ENCODE measurements around the gene CGB3.

The CGB3 gene

DNA sequence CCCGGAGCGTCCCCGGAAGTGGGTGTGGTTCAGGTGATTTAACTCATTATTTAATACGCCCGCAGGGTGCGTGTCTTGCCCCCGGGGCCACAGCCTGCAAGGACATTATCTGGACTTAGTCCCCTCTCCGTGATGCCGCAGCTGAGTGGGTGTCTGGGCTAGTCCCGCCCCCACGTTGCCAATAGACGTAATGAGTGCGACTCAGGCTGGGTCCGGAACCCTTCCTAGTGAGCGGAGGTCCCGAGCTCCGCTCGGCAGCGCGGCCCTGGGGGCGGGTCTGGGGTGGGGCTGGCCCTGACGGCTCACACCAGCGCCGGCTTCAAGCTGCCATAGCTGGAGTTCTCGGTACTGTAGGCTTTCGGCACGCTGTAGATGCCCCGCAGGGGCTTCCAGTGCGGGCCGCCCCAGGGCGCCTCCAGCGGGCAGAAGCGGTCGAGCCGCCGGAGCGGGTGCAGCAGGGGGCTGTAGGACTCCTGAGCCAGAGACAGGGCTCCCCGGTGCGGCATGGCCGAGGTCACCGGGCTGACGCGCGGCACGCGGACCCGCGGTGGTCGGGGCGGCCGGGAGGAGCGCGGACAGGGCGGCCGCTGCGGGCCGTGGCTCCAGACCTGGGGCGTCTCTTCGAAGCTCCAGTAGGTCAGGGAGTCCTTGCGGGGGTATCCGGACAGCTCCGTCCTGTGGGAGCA, 6.3 kb downstream of the CGB3 start (continued):
- TF ChIP-seq, protein P1, sequence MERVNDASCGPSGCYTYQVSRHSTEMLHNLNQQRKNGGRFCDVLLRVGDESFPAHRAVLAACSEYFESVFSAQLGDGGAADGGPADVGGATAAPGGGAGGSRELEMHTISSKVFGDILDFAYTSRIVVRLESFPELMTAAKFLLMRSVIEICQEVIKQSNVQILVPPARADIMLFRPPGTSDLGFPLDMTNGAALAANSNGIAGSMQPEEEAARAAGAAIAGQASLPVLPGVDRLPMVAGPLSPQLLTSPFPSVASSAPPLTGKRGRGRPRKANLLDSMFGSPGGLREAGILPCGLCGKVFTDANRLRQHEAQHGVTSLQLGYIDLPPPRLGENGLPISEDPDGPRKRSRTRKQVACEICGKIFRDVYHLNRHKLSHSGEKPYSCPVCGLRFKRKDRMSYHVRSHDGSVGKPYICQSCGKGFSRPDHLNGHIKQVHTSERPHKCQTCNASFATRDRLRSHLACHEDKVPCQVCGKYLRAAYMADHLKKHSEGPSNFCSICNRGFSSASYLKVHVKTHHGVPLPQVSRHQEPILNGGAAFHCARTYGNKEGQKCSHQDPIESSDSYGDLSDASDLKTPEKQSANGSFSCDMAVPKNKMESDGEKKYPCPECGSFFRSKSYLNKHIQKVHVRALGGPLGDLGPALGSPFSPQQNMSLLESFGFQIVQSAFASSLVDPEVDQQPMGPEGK (tag by site-specific recombination; IDR thresholded peaks at IDR 0.05), result peak; percentile 76
- TF ChIP-seq ZBTB48 (tag by site-specific recombination; IDR thresholded peaks at IDR 0.05) (no peak), ZNF169 (tag by site-specific recombination; IDR thresholded peaks at IDR 0.05) (no peak), GLI2 (tag by site-specific recombination; IDR thresholded peaks at IDR 0.05; ENCODE audit: borderline replicate concordance, low read depth) (no peak), ZNF670 (tag by site-specific recombination; IDR thresholded peaks at IDR 0.05; ENCODE audit: low read depth) (no peak), ZNF239 (tag by site-specific recombination; IDR thresholded peaks at IDR 0.05) (no peak), ZNF623 (tag by site-specific recombination; IDR thresholded peaks at IDR 0.05) (no peak), ZNF266 (tag by site-specific recombination; IDR thresholded peaks at IDR 0.05; ENCODE audit: low read depth) (no peak), MYNN (tag by site-specific recombination; IDR thresholded peaks at IDR 0.05; ENCODE audit: borderline replicate concordance) (no peak), ZNF175 (tag by site-specific recombination; IDR thresholded peaks at IDR 0.05) (no peak), EGR2 (tag by site-specific recombination; IDR thresholded peaks at IDR 0.05; ENCODE audit: low read depth) (peak; percentile 80), MZF1 (tag by site-specific recombination; IDR thresholded peaks at IDR 0.05; ENCODE audit: borderline replicate concordance) (no peak), ZNF133 (tag by site-specific recombination; IDR thresholded peaks at IDR 0.05) (no peak), ZNF416 (tag by site-specific recombination; IDR thresholded peaks at IDR 0.05) (no peak)
- TF ChIP-seq, protein P2, sequence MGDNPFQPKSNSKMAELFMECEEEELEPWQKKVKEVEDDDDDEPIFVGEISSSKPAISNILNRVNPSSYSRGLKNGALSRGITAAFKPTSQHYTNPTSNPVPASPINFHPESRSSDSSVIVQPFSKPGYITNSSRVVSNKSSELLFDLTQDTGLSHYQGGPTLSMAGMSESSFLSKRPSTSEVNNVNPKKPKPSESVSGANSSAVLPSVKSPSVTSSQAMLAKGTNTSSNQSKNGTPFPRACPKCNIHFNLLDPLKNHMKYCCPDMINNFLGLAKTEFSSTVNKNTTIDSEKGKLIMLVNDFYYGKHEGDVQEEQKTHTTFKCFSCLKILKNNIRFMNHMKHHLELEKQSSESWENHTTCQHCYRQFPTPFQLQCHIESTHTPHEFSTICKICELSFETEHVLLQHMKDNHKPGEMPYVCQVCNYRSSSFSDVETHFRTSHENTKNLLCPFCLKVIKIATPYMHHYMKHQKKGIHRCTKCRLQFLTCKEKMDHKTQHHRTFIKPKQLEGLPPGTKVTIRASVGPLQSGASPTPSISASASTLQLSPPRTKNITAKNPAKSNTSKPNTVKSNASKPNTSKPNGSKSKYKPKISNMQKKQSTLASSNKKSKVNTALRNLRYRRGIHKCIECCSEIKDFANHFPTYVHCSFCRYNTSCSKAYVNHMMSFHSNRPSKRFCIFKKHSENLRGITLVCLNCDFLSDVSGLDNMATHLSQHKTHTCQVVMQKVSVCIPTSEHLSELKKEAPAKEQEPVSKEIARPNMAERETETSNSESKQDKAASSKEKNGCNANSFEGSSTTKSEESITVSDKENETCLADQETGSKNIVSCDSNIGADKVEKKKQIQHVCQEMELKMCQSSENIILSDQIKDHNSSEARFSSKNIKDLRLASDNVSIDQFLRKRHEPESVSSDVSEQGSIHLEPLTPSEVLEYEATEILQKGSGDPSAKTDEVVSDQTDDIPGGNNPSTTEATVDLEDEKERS (tag by site-specific recombination; IDR thresholded peaks at IDR 0.05), result no peak
- TF ChIP-seq, protein P3, sequence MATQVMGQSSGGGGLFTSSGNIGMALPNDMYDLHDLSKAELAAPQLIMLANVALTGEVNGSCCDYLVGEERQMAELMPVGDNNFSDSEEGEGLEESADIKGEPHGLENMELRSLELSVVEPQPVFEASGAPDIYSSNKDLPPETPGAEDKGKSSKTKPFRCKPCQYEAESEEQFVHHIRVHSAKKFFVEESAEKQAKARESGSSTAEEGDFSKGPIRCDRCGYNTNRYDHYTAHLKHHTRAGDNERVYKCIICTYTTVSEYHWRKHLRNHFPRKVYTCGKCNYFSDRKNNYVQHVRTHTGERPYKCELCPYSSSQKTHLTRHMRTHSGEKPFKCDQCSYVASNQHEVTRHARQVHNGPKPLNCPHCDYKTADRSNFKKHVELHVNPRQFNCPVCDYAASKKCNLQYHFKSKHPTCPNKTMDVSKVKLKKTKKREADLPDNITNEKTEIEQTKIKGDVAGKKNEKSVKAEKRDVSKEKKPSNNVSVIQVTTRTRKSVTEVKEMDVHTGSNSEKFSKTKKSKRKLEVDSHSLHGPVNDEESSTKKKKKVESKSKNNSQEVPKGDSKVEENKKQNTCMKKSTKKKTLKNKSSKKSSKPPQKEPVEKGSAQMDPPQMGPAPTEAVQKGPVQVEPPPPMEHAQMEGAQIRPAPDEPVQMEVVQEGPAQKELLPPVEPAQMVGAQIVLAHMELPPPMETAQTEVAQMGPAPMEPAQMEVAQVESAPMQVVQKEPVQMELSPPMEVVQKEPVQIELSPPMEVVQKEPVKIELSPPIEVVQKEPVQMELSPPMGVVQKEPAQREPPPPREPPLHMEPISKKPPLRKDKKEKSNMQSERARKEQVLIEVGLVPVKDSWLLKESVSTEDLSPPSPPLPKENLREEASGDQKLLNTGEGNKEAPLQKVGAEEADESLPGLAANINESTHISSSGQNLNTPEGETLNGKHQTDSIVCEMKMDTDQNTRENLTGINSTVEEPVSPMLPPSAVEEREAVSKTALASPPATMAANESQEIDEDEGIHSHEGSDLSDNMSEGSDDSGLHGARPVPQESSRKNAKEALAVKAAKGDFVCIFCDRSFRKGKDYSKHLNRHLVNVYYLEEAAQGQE (tag by site-specific recombination; IDR thresholded peaks at IDR 0.05), result no peak
- TF ChIP-seq, protein P4, sequence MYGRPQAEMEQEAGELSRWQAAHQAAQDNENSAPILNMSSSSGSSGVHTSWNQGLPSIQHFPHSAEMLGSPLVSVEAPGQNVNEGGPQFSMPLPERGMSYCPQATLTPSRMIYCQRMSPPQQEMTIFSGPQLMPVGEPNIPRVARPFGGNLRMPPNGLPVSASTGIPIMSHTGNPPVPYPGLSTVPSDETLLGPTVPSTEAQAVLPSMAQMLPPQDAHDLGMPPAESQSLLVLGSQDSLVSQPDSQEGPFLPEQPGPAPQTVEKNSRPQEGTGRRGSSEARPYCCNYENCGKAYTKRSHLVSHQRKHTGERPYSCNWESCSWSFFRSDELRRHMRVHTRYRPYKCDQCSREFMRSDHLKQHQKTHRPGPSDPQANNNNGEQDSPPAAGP (tag by site-specific recombination; IDR thresholded peaks at IDR 0.05), result no peak
- TF ChIP-seq, protein P5, sequence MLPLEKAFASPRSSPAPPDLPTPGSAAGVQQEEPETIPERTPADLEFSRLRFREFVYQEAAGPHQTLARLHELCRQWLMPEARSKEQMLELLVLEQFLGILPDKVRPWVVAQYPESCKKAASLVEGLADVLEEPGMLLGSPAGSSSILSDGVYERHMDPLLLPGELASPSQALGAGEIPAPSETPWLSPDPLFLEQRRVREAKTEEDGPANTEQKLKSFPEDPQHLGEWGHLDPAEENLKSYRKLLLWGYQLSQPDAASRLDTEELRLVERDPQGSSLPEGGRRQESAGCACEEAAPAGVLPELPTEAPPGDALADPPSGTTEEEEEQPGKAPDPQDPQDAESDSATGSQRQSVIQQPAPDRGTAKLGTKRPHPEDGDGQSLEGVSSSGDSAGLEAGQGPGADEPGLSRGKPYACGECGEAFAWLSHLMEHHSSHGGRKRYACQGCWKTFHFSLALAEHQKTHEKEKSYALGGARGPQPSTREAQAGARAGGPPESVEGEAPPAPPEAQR (tag by site-specific recombination; IDR thresholded peaks at IDR 0.05), result no peak
- TF ChIP-seq, protein P6, sequence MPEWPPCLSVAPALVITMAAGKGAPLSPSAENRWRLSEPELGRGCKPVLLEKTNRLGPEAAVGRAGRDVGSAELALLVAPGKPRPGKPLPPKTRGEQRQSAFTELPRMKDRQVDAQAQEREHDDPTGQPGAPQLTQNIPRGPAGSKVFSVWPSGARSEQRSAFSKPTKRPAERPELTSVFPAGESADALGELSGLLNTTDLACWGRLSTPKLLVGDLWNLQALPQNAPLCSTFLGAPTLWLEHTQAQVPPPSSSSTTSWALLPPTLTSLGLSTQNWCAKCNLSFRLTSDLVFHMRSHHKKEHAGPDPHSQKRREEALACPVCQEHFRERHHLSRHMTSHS (tag by site-specific recombination; IDR thresholded peaks at IDR 0.05), result no peak
- TF ChIP-seq, protein P7, sequence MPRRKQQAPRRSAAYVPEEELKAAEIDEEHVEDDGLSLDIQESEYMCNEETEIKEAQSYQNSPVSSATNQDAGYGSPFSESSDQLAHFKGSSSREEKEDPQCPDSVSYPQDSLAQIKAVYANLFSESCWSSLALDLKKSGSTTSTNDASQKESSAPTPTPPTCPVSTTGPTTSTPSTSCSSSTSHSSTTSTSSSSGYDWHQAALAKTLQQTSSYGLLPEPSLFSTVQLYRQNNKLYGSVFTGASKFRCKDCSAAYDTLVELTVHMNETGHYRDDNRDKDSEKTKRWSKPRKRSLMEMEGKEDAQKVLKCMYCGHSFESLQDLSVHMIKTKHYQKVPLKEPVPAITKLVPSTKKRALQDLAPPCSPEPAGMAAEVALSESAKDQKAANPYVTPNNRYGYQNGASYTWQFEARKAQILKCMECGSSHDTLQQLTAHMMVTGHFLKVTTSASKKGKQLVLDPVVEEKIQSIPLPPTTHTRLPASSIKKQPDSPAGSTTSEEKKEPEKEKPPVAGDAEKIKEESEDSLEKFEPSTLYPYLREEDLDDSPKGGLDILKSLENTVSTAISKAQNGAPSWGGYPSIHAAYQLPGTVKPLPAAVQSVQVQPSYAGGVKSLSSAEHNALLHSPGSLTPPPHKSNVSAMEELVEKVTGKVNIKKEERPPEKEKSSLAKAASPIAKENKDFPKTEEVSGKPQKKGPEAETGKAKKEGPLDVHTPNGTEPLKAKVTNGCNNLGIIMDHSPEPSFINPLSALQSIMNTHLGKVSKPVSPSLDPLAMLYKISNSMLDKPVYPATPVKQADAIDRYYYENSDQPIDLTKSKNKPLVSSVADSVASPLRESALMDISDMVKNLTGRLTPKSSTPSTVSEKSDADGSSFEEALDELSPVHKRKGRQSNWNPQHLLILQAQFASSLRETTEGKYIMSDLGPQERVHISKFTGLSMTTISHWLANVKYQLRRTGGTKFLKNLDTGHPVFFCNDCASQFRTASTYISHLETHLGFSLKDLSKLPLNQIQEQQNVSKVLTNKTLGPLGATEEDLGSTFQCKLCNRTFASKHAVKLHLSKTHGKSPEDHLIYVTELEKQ (tag by site-specific recombination; IDR thresholded peaks at IDR 0.05; ENCODE audit: borderline replicate concordance), result no peak
- TF ChIP-seq, protein P8, sequence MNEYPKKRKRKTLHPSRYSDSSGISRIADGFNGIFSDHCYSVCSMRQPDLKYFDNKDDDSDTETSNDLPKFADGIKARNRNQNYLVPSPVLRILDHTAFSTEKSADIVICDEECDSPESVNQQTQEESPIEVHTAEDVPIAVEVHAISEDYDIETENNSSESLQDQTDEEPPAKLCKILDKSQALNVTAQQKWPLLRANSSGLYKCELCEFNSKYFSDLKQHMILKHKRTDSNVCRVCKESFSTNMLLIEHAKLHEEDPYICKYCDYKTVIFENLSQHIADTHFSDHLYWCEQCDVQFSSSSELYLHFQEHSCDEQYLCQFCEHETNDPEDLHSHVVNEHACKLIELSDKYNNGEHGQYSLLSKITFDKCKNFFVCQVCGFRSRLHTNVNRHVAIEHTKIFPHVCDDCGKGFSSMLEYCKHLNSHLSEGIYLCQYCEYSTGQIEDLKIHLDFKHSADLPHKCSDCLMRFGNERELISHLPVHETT (tag by site-specific recombination; IDR thresholded peaks at IDR 0.05), result no peak

Measured in HEK293 (cell line).